HepG2 (cell line): ENCODE measurements around the gene GSTA1. TPM values are rescaled to one million over a fixed set of nuclear protein-coding genes. Genes with fewer than 3 reads are reported as not detected.

ENCODE experiments used
- ATAC-seq: fragments of 200-7000 bp; cut with Tn5 transposase; 3 replicates; pipeline ENCODE4 v1.9.1; 2020; ENCODE audit warnings: mild to moderate bottlenecking, moderate library complexity
- BruUV-seq: library from RNA; stranded (reverse); fragments of 400-500 nt; replicated peaks from 2 replicates; lab custom pipeline; 2021; lab: Mats Ljungman, UMichigan
- CTCF ChIA-PET: fragments of 300-600 bp; formaldehyde crosslinking; extraction: SDS; loops from one replicate; lab custom pipeline; 2021; ENCODE audit warnings: low total read pairs, inconsistent platforms, low intra/inter-chr PET ratio; lab: Yijun Ruan, JAX
- POLR2A ChIA-PET: fragments of 350-600 bp; sonication (Branson Sonifier 250); formaldehyde crosslinking; loops from one replicate; lab custom pipeline; 2020; ENCODE audit warnings: antibody characterized with exemption, inconsistent platforms; lab: Yijun Ruan, JAX
- DNase-seq: peaks from one replicate; pipeline ENCODE4 v3.0.0-alpha.2; 2015; ENCODE audit warnings: low spot score
- FAIRE-seq: peaks from 3 replicates; lab custom pipeline; 2011; peaks lifted over from hg19 to GRCh38; lab: Jason Lieb, UNC
- H2AFZ ChIP-seq: one replicate; pipeline ENCODE4 v1.6.1; 2011; ENCODE audit warnings: low read length, inconsistent platforms
- H3K27ac ChIP-seq: fragments of 300-600 bp; 3 replicates; pipeline ENCODE4 v1.8.0; 2011; ENCODE audit warnings: mixed run types, mild to moderate bottlenecking, mixed read lengths, low read length, inconsistent platforms; ENCODE audit not compliant: insufficient read depth; ENCODE audit errors: extremely low read length
- H3K27me3 ChIP-seq, 2 experiments: fragments of 200-600 bp in 1 of 2; 2 replicates in 1 of 2; 3 replicates in 1 of 2; pipeline versions ENCODE4 v1.6.0 to v1.8.0; 2011; ENCODE audit warnings: low read length in 2 of 2, mild to moderate bottlenecking in 2 of 2, moderate library complexity in 2 of 2, inconsistent platforms in 1 of 2; ENCODE audit not compliant: insufficient read depth in 2 of 2, control insufficient read depth in 1 of 2
- H3K36me3 ChIP-seq, 2 experiments: fragments of 200-600 bp in 1 of 2; replicated peaks in 1 of 2; 2 replicates in 1 of 2; 3 replicates in 1 of 2; pipeline versions ENCODE4 v1.5.1 to v1.8.0; 2011; ENCODE audit warnings: low read length in 2 of 2, inconsistent platforms in 1 of 2; ENCODE audit not compliant: insufficient read depth in 2 of 2, control insufficient read depth in 1 of 2
- H3K4me1 ChIP-seq: 2 replicates; pipeline ENCODE4 v1.5.1; 2012; ENCODE audit warnings: low read length, inconsistent platforms; ENCODE audit not compliant: insufficient read depth
- H3K4me2 ChIP-seq: 2 replicates; pipeline ENCODE4 v1.6.0; 2011; ENCODE audit warnings: low read depth, low read length, inconsistent platforms
- H3K4me3 ChIP-seq, 3 experiments: fragments of 200-600 bp in 1 of 3; sonication (generic), shearing (Covaris generic) in 1 of 3; replicated peaks in 1 of 3; 2 replicates each; pipeline ENCODE4 v1.5.1; 2011 to 2016; ENCODE audit warnings: low read length in 3 of 3, inconsistent platforms in 2 of 3, low read depth in 2 of 3, mild to moderate bottlenecking in 2 of 3, control low read depth in 1 of 3, mixed read lengths in 1 of 3; ENCODE audit not compliant: insufficient read depth in 1 of 3
- H3K79me2 ChIP-seq: one replicate; pipeline ENCODE4 v1.6.1; 2011; ENCODE audit warnings: low read length, inconsistent platforms; ENCODE audit not compliant: insufficient read depth
- H3K9ac ChIP-seq: 2 replicates; pipeline ENCODE4 v1.6.0; 2011; ENCODE audit warnings: mild to moderate bottlenecking, low read depth, low read length, inconsistent platforms; ENCODE audit not compliant: insufficient read depth
- H3K9me3 ChIP-seq: 2 replicates; pipeline ENCODE4 v1.5.1; 2012; ENCODE audit warnings: mild to moderate bottlenecking, low read length
- H4K20me1 ChIP-seq: 2 replicates; pipeline ENCODE4 v1.6.0; 2011; ENCODE audit warnings: inconsistent platforms, mild to moderate bottlenecking, low read length, moderate library complexity; ENCODE audit not compliant: insufficient read depth
- AGO1 ChIP-seq: fragments of 200-400 bp; formaldehyde crosslinking; IDR thresholded peaks from 2 replicates; pipeline ENCODE4 v1.6.1; 2017; ENCODE audit warnings: mild to moderate bottlenecking, low read depth, low read length, moderate library complexity; ENCODE audit not compliant: poor library complexity, severe bottlenecking
- ATM ChIP-seq: fragments of 450-650 bp; IDR thresholded peaks from 2 replicates; pipeline ENCODE4 v1.7.1; 2017; ENCODE audit warnings: mild to moderate bottlenecking, borderline replicate concordance
- DNMT3B ChIP-seq: conservative IDR thresholded peaks from 2 replicates; pipeline ENCODE4 v1.6.1; 2016; ENCODE audit warnings: missing biosample characterization, control low read depth
- DR1 ChIP-seq: sonication (generic); formaldehyde crosslinking; IDR thresholded peaks from 2 replicates; pipeline ENCODE4 v1.8.0; 2021; ENCODE audit warnings: mild to moderate bottlenecking, missing genetic modification reagents, inconsistent platforms
- IKZF4 ChIP-seq: sonication (generic); formaldehyde crosslinking; IDR thresholded peaks from 2 replicates; pipeline ENCODE4 v1.5.1; 2020; ENCODE audit warnings: borderline replicate concordance, mild to moderate bottlenecking, low read depth, missing genetic modification reagents; ENCODE audit errors: not compliant biosample characterization
- KLF13 ChIP-seq: sonication (generic); formaldehyde crosslinking; IDR thresholded peaks from 2 replicates; pipeline ENCODE4 v1.4.0; 2020; ENCODE audit warnings: mild to moderate bottlenecking, missing genetic modification reagents
- KLF9 ChIP-seq: IDR thresholded peaks from 2 replicates; pipeline ENCODE4 v1.6.1; 2016; ENCODE audit warnings: low read depth
- MBNL3 ChIP-seq: fragments of 250-450 bp; sonication (Bioruptor Pico); conservative IDR thresholded peaks from 2 replicates; pipeline ENCODE4 v1.8.0; 2022; ENCODE audit warnings: mild to moderate bottlenecking, inconsistent platforms
- RAD21 ChIP-seq: fragments of 450-650 bp; formaldehyde crosslinking; IDR thresholded peaks from 2 replicates; pipeline ENCODE4 v1.5.0; 2020; ENCODE audit warnings: mild to moderate bottlenecking
- SUZ12 ChIP-seq: fragments of 150-350 bp; IDR thresholded peaks from 2 replicates; pipeline ENCODE4 v1.6.1; 2014; ENCODE audit warnings: low read depth, low read length
- TRIM24 ChIP-seq: sonication (generic); formaldehyde crosslinking; IDR thresholded peaks from 2 replicates; pipeline ENCODE4 v1.8.0; 2022; ENCODE audit warnings: mild to moderate bottlenecking, missing genetic modification reagents
- ZKSCAN8 ChIP-seq: IDR thresholded peaks from 2 replicates; pipeline ENCODE4 v1.6.1; 2016; ENCODE audit warnings: borderline replicate concordance, missing genetic modification reagents, missing compliant biosample characterization
- ZNF251 ChIP-seq: sonication (generic); formaldehyde crosslinking; IDR thresholded peaks from 2 replicates; pipeline ENCODE4 v1.9.0; 2021; ENCODE audit warnings: mild to moderate bottlenecking, missing genetic modification reagents
- ZNF616 ChIP-seq: sonication (generic); formaldehyde crosslinking; IDR thresholded peaks from 2 replicates; pipeline ENCODE4 v1.5.0; 2020; ENCODE audit warnings: low read depth, mild to moderate bottlenecking, missing genetic modification reagents
- whole genome bisulfite sequencing: methylation state at CpG from one replicate; pipeline ENCODE4 v1.1.6; 2017; ENCODE audit warnings: low lambda C conversion rate; 5-methylcytosine and 5-hydroxymethylcytosine counted together
- in situ Hi-C: cut with HindIII; loops from 2 replicates; pipeline ENCODE4 v1.10.0; 2017; ENCODE audit warnings: low pct_unique_long_range_greater_than_20kb; ENCODE audit not compliant: extremely low pct_ligation_motif_present
- intact Hi-C: fragments of 100-400 bp; cut with micrococcal nuclease; formaldehyde crosslinking; loops from one replicate; pipeline ENCODE4 v1.10.0; 2022; ENCODE audit not compliant: unreplicated experiment
- polyA plus RNA-seq, 8 experiments: library from polyadenylated mRNA; depleted of rRNA in 3 of 8; stranded (reverse) in 7 of 8; unstranded in 1 of 8; fragments of >200 nt; fragmentation: Illumina TruSeq in 4 of 8; extraction: Trizol in 4 of 8; gene quantifications; 2 replicates each; pipeline versions ENCODE4 v1.2.1 to v1.2.3, GENCODE V29; 2011 to 2016; ENCODE audit warnings: low read depth in 4 of 8, missing spikeins in 1 of 8, mixed read lengths in 1 of 8; ENCODE audit not compliant: insufficient read depth in 1 of 8
- total RNA-seq, 5 experiments: library from RNA; depleted of rRNA; stranded (reverse); fragments of >200 nt; fragmentation: Illumina TruSeq; extraction: Trizol; gene quantifications; 2 replicates each; pipeline ENCODE4 v1.2.3, GENCODE V29; 2016; ENCODE audit warnings: low read depth in 1 of 5
- TF ChIP-seq, protein P1 (sequence below): sonication (generic); formaldehyde crosslinking; IDR thresholded peaks from 2 replicates; pipeline ENCODE4 v1.4.0; 2020; ENCODE audit warnings: missing genetic modification reagents
- TF ChIP-seq, protein P2 (sequence below): sonication (generic); formaldehyde crosslinking; IDR thresholded peaks from 2 replicates; pipeline ENCODE4 v1.5.0; 2020; ENCODE audit warnings: mild to moderate bottlenecking, missing genetic modification reagents, borderline replicate concordance
- TF ChIP-seq, protein P3 (sequence below): sonication (generic); formaldehyde crosslinking; IDR thresholded peaks from 2 replicates; pipeline ENCODE4 v1.5.0; 2020; ENCODE audit warnings: missing genetic modification reagents, mild to moderate bottlenecking, borderline replicate concordance
- TF ChIP-seq, protein P4 (sequence below): sonication (generic); formaldehyde crosslinking; IDR thresholded peaks from 2 replicates; pipeline ENCODE4 v1.4.0; 2020; ENCODE audit warnings: missing genetic modification reagents

Gene GSTA1
- total and polyA plus RNA-seq, 2 of the 13 experiments (the other 11 are each of a cell fraction or from before 2014, with no cell fraction given), result 6.2 to 282 TPM

DNA sequence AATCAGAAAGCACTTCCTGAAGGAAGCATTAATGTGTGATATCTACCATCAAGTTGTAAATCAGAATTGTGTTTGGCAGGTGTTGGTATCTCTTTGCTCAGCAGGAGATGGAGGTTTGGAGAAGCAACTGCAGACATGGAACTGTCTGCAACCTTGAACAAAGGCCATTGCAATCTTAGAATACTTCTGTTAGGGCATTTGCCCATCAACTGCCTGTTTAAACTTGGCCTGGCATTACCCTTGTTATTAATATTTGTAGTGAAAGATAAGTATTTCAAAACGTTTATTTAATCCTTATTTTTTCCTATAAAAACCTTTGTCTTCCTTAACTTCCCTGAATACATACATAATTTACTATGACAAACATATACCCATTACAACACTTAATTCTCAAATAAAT, 22.9 kb upstream of the GSTA1 start:
- Histone ChIP-seq H3K9ac (no peak overlapping the region), H3K79me2 (no peaks in the 10 kb centered on the region), H3K4me3 (no peak overlapping the region), H3K36me3 (no peaks in the 10 kb centered on the region), H3K27ac (no peak overlapping the region), H3K9me3 (no peaks in the 10 kb centered on the region), H4K20me1 (no peaks in the 10 kb centered on the region), H3K27me3 (no peaks in the 10 kb centered on the region), H3K4me1 (peaks cover 37% of the 10 kb centered on the region), H2AFZ (no peak overlapping the region), H3K4me2 (no peak overlapping the region)
- ATAC-seq (no peak), DNase-seq (no peak), FAIRE-seq (no peak)
- in situ Hi-C loops, result loop anchor here (5.0 kb wide), 1 partner anchor 39 kb away; no protein-coding TSS in a partner anchor
- 3% methylated on average over 1 of the region's 1 CpG for WGBS
- ChIA-PET CTCF (no interaction called here), POLR2A (no interaction called here)
- intact Hi-C loops, result no loop called here
- BruUV-seq, result no TSS peak
- no peak for TF ChIP-seq ZNF251 (CRISPR knock-in tag)
- no peak for TF ChIP-seq TRIM24 (CRISPR knock-in tag)
- TF ChIP-seq, protein P1, sequence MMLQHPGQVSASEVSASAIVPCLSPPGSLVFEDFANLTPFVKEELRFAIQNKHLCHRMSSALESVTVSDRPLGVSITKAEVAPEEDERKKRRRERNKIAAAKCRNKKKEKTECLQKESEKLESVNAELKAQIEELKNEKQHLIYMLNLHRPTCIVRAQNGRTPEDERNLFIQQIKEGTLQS (CRISPR knock-in tag), result no peak
- TF ChIP-seq IKZF4 (CRISPR knock-in tag), result no peak
- no peak for TF ChIP-seq DNMT3B (CRISPR knock-in tag)
- TF ChIP-seq AGO1, result no peak
- TF ChIP-seq DR1 (CRISPR knock-in tag), result no peak
- no peak for TF ChIP-seq RAD21
- TF ChIP-seq SUZ12, result no peak
- no peak for TF ChIP-seq ZNF616
- TF ChIP-seq MBNL3 (CRISPR knock-in tag), result no peak
- no peak for TF ChIP-seq ATM
- no peak for TF ChIP-seq KLF9 (CRISPR knock-in tag)
- TF ChIP-seq ZKSCAN8, result no peak
- TF ChIP-seq, protein P2, sequence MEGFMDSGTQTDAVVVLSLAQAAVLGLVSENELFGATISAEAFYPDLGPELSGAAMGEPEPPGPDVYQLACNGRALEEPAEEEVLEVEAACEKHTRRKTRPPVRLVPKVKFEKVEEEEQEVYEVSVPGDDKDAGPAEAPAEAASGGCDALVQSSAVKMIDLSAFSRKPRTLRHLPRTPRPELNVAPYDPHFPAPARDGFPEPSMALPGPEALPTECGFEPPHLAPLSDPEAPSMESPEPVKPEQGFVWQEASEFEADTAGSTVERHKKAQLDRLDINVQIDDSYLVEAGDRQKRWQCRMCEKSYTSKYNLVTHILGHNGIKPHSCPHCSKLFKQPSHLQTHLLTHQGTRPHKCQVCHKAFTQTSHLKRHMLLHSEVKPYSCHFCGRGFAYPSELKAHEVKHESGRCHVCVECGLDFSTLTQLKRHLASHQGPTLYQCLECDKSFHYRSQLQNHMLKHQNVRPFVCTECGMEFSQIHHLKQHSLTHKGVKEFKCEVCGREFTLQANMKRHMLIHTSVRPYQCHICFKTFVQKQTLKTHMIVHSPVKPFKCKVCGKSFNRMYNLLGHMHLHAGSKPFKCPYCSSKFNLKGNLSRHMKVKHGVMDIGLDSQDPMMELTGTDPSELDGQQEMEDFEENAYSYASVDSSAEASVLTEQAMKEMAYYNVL (CRISPR knock-in tag), result no peak
- TF ChIP-seq, protein P3, sequence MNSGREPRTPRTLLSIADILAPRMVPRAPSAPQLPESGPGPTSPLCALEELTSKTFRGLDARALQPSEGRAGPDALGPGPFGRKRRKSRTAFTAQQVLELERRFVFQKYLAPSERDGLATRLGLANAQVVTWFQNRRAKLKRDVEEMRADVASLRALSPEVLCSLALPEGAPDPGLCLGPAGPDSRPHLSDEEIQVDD (CRISPR knock-in tag), result no peak
- TF ChIP-seq, protein P4, sequence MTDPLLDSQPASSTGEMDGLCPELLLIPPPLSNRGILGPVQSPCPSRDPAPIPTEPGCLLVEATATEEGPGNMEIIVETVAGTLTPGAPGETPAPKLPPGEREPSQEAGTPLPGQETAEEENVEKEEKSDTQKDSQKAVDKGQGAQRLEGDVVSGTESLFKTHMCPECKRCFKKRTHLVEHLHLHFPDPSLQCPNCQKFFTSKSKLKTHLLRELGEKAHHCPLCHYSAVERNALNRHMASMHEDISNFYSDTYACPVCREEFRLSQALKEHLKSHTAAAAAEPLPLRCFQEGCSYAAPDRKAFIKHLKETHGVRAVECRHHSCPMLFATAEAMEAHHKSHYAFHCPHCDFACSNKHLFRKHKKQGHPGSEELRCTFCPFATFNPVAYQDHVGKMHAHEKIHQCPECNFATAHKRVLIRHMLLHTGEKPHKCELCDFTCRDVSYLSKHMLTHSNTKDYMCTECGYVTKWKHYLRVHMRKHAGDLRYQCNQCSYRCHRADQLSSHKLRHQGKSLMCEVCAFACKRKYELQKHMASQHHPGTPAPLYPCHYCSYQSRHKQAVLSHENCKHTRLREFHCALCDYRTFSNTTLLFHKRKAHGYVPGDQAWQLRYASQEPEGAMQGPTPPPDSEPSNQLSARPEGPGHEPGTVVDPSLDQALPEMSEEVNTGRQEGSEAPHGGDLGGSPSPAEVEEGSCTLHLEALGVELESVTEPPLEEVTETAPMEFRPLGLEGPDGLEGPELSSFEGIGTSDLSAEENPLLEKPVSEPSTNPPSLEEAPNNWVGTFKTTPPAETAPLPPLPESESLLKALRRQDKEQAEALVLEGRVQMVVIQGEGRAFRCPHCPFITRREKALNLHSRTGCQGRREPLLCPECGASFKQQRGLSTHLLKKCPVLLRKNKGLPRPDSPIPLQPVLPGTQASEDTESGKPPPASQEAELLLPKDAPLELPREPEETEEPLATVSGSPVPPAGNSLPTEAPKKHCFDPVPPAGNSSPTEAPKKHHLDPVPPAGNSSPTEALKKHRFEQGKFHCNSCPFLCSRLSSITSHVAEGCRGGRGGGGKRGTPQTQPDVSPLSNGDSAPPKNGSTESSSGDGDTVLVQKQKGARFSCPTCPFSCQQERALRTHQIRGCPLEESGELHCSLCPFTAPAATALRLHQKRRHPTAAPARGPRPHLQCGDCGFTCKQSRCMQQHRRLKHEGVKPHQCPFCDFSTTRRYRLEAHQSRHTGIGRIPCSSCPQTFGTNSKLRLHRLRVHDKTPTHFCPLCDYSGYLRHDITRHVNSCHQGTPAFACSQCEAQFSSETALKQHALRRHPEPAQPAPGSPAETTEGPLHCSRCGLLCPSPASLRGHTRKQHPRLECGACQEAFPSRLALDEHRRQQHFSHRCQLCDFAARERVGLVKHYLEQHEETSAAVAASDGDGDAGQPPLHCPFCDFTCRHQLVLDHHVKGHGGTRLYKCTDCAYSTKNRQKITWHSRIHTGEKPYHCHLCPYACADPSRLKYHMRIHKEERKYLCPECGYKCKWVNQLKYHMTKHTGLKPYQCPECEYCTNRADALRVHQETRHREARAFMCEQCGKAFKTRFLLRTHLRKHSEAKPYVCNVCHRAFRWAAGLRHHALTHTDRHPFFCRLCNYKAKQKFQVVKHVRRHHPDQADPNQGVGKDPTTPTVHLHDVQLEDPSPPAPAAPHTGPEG (CRISPR knock-in tag), result no peak
- TF ChIP-seq KLF13 (CRISPR knock-in tag), result no peak
